ENCODE measurements around the gene PLEKHH1.
"Not testable (repeated sequence)": the region's sequence is repeated elsewhere in the genome, so short reads cannot be mapped to it uniquely, and the experiment has no call there.

Gene PLEKHH1

DNA sequence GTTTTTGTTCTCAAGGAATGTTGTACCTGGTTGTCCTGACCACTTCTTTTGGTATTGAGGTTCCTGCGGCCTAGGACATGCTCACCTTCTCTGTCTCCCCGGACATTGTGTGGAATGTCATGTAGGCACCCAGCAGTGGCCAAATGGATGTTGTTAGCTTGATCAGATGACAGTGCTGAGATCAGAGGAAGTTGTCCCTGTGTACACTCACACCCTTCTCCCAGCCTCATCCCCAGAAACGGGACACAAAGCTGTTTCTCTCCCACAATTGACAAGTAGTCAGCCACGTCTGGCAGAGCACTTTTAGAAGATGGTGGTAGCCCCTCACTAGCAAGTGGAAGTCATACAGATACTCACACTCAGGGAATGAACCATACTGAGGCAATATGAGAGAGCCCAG, 3.0 kb downstream of the PLEKHH1 start:
- DNase-seq: no peak

DNA sequence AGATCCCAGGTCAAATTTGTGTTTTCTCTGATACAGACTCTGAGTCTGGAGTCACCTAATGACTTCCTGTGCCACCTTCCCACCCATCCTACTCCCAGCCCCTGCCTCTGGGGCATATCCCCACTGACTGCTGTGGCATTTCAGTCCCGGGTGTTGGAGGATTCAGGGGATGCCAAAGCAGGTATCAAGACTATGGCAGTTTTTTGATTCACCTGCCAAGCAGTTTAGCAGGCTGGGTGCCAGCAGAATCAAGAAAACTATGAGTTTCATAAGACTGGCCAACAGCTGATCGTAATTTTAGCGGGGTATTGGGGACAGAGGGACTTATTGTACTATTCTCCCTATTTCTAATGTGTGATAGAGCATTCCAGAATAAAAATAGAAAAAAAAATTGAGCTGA, 4.6 kb downstream of the PLEKHH1 start:
- DNase-seq: no peak

DNA sequence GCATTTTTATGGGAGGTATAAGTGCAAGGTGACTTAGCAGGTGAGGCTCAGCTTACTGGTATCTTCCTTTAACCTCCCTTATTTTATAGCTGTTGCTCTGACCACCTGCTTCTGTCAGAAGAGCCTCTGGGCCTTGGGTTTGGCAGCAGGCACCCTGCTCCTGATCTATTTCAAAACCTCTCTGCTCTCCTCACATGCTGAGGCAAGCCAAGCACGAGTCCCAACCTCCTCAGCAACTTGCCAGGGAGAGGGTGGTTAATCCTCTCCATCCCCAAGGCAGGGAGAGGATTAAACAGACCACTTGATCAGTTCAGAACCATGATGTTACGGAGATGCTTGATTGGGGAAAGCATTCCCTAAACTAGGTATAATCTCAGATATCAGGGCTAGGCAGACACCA, 5.4 kb downstream of the PLEKHH1 start:
- no peak for DNase-seq

DNA sequence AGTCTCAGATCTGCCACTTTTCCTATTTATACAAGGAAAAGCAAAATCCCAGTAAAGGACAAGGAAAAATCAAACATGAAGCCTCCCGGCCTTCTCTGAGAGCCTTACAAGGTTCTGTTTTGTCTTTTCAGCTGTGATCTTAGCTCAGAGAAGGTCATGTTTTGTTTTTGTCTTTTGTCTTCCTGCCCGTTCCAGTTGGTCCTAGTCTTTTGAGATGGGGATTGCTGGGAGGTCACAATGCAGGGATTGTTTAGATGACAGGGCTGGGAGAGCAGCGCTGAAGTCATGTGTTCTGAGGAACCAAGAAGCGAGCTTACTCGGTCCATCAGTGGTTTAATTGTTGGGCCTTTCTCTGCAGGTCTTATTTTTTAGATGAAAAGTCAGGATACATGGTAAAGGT, 6.0 kb downstream of the PLEKHH1 start:
- DNase-seq: no peak

DNA sequence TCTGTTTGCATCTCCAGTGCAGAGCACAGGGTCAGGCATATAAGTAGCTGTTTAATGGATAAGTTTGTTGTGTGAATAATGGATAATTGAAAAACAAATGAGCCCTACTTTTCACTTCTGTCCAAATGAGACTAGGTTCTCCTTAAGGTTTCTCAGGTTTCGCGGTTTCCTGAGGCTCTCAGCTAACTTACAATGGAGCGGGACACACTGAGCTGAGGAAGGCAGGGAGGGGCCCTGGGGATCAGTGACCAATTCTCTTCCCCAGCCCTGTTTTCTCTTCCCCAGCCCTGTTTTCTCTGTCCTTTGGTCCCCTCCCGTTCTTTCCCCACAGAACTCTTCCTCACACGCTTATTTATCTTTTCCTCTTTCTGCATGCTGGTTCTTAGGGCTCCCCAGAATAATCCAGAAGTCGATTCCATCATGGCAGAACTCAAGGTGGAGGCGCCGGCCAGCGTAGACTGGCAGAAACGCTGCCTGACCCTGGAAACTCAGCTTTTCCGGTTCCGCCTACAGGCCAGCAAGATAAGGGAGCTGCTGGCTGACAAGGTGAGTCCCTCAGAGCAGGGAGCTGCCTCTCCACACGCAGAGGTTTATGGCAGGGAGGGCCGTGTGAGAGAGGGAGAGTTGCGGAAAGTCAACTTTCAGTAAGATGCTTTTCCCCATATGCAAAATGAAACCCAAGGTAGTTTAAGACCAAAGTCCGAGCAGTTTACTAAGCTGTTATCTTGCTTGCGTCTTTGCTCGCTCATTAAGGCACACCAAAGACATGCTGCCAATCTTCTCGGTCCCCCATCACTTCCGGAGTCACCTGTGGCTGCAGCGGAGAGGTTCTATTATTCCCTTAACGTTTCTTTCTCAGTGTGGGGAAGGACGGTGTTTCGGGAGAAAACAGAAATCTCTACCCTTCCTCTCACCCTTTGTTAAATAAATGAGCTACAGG, 8.6 kb downstream of the PLEKHH1 start:
- no peak for DNase-seq

DNA sequence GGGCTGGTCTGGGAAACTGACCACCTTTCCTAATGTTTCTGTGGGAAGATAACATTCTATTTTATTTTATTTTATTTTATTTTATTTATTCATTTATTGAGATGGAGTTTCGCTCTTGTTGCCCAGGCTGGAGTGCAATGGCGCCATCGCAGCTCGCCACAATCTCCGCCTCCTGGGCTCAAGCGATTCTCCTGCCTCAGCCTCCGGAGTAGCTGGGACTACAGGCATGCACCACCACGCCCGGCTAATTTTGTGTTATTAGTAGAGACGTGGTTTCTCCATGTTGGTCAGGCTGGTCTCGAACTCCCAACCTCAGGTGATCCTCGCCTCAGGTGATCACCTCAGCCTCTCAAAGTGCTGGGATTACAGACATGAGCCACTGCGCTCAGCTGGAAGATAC, 9.5 kb downstream of the PLEKHH1 start:
- DNase-seq: not testable (repeated sequence)

DNA sequence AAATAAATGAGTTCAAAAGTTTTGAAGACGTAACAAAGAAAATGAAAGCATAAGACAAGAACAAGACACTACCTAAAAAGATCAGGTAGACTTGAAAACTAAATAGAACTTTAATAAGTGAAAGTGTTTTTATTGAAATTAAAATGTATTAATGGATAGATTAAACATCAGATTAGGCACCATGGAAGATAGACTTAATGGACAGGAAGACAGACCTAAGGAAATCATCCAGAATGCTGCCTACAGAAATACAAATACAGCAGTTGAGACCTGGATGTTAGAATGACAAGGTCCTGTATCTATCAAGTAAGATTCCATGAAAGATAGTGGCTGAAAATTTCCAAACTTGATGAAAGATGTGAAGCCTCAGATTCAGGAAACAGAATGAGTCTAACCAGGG, 11.5 kb downstream of the PLEKHH1 start:
- no peak for DNase-seq

DNA sequence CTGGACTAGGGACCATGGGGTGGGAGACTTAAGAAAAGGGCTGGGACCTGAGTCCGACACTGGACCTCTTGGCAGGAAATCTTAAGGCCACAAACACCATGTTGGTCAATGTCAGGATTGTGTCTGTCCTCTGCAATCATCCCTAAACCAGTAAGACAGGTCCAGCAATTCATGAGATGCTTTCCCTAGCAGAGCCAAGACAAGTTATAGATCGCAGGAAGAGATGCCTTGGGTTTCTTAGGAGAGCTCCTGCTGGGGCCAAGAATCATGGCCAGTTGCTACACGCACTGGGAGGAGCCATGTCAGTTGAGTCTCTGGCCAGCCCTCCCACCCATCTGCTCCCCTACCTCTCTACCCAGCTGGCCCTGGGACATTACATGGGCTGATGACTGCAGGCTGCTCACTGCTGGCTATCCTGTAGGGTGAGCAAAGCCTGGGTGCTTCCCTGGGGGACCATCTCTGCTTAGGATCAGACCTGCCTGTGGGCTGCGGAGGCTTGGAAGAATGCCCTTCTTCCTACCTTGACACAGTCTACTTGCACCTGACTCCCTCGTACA, 14.2 kb downstream of the PLEKHH1 start:
- no peak for DNase-seq

DNA sequence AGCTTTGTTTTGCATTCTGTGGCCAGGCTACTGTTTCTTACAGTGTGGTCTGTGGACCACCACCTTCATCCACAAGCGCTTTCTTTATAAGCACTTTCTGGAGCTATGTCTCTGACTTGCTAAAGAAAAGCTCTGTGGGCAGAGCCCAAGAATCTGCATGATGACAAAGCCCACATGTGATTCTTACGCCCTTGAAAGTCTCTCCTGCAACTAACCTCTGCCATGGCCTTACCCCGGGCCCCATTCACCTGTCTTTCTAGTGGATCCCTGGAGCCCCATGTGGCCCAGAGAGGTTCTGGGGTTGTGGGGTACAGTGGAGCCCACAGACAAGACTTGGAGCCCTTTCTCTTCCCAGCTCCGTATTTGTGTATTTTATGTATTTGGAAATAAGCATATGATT, 16.6 kb downstream of the PLEKHH1 start:
- DNase-seq: no peak

DNA sequence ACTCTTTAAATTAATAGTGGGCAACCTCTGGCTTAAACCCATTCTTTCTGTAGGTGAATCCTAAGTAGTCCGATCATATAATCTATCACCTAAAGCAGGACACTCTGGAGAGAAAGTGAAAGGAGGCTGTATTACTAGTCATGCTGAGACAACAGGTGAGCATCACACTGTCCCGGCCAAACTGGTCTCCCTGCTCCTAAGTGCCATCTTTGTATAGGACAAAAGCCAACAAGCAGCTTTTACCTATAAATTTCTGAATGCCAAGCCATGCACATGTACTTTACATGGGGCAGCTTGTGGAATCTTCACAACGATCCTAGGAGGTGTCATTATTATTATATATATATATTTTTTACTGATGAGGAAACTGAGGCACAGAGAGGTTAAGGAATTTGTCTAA, 18.0 kb downstream of the PLEKHH1 start:
- DNase-seq: no peak

DNA sequence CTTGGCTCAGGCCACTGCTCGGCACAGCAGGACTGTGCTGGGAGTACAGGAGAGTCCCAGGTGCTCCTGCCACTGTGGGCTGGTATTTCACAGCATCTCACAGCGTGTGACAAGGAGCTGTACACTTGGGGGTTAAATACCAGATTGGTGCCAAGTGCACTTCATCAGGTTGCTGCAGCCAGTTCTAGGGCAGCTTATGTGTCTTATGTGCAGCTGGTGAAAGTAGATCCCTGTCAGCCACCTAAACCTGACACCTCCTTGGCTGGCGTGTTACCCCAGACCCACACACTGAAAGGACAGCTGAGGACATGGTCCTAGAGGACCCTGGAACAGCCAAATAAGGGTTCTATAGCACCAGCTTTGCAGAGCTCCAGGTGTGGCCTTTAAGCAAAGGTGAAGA, 18.9 kb downstream of the PLEKHH1 start:
- no peak for DNase-seq

DNA sequence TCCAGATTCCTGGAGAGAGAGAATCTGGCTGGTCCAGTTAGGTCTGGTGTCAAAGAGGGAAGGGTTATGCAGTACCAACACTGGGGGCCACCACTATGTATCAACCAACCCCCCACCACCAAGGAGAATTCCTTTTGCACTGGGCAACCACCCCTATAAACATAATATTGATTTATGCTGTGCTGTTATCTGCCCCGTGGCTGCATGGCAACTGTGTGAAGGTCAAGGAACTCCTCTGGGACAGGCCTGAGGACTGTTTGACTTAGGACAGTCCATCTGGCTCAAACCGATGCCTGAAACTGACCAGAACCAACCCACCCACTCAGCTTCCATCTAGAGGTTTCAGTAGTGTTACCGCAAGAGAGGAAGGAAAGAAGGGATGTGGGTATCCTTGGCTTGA, 20.5 kb downstream of the PLEKHH1 start:
- no peak for DNase-seq

DNA sequence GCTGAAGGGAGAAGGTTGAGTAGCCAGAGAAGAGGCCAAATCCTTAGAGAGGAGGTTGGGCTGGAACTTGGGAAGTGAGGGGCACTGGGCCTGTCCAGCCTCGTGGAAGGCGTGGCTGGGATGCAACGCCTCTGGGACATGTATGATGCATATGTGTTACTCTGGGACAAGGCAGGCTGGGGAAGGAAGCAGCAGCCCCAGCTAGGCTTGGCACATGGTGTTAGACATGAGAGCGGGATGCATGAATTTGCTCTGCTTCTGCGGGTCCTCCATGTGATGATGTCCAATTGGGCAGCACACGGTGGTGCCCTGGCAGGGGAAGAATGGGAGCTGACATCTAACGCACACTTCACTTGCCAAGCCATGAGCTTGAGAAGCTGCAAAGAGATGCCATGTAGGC, 21.3 kb downstream of the PLEKHH1 start:
- DNase-seq: no peak

DNA sequence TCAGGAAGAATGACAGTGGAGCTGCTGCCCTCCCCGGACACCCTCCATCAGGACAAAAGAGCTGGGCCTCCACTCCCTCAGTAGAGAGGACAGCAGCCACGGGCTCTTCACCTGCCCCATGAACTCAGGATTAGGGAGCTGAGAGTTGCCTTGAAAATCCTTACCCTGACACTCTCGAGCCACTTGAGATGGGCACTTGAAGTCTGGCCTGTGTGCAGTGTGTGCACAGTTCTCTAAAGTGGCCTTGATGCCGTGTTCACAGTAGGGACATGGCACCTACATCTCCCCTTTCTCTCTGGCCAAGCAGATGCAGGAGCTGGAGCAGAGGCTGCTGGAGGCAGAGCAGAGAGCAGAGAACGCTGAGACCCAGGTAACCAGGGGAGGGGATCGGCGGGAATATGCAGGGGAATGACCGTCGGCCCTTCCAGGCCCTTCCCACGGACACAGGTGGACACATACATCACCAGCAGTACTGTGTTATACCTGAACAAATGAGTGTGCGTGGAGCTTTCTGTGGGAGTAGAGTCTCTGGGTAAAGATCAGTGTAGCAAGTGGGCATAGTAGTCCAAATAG, 22.5 kb downstream of the PLEKHH1 start:
- no peak for DNase-seq

DNA sequence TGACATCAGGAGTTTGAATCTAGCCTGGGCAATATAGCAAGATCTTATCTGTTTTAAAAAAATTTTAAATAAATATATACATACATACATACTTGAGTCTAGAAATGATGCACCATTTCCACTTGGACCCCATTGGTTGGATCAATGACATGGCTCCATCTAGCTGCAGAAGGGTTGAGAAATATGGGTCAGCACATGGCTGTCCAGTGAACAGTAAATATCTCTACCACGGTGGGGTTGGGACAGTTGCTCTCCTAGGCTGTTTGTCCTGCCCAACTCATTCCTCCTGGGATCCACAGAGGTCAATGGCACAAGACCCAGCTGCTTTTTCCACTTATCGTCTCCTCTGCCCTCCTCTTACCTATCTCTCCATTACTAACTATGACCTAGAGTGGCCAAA, 23.6 kb downstream of the PLEKHH1 start:
- DNase-seq: no peak

DNA sequence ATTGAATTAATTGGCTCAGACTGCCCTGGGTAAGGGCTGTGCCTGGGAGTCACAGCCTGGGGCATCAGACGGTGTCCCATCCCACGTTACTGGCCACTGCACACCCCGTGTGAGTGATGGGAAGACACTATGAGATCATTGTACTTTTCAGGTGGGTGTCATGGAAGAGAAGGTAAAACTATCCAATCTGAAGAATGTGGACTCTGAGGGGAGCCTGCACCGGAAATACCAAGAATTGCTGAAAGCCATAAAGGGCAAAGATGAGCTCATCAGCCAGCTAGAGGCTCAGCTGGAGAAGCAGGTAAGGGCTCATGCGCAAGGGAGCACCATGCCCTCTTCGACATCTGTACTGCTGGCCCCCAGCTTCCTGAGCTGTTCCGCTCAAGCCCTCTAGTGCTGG, 24.0 kb downstream of the PLEKHH1 start:
- no peak for DNase-seq

DNA sequence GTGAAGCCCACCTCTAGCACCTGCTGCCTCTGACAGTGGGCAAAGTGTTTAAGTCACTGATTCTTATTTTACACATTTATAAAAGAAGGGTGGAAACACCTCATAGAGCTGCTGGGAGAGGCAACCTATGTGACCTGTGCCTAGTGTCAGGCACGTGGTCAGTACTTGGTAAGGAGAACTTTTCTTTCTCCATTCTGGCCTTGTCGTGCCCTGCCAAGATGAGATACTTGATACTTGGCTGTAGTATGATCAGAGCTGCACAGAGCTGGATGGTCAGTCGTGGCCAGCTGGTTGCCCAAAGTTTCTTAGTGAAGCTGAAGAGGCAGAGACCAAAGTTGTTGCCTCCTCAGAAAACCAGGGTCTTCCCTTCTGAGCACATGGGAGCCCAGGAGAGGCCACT, 24.6 kb downstream of the PLEKHH1 start:
- DNase-seq: no peak

DNA sequence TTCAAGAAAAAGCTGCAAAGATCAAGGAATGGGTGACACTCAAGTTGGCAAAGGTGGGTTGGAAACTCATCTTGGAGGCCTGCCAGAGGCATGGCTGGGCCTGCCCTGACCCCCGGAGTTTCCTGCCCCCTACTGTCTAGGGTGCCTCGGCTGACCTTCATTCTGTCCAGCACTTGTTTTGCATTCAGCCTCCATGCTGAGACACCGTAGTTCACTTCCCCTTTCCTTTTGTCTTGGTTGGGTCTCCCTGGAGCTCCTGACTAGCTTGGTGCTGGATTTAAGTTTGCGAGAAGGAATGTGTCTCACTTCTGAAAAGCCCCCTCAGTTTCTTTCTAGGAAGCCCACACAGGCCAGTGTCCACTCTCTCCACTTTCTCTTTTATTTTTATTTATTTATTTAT, 26.5 kb downstream of the PLEKHH1 start:
- no peak for DNase-seq

DNA sequence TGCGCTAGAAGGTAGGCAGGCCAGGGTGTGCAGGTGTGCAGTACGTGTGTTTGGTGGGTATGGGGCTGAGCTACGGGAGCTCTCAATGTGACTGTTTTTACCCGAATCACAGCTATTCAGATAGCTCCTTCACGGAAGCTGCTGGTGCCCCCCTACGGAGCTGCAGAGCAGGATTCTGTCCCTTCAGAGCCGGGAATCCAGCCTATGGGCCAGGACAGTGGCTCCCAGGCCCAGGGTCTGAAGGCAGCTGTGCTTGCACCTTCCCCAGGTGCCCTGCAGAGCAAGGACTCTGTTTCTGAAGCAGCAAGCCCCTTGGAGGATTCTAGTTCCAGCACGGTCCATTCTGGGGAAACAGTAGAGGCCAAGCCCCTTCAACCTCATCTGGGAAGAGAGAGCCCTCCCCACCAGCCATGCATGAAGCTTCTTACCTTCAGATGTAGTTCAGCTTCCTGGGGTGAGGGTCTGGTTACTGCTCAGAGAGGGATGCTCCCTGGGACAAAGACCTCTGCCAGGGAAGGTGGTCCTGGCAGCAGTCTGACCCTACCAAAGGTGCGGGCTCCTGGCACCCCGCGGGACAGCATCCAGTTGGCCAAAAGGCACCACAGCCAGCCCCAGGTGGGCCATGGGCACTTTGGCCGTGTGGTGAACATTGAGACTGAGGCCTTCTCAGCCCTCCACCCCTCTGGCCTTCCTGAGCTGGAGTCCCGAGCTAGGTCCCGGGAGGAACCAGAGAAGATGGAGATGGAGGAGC, 29.1 kb downstream of the PLEKHH1 start:
- no peak for DNase-seq

DNA sequence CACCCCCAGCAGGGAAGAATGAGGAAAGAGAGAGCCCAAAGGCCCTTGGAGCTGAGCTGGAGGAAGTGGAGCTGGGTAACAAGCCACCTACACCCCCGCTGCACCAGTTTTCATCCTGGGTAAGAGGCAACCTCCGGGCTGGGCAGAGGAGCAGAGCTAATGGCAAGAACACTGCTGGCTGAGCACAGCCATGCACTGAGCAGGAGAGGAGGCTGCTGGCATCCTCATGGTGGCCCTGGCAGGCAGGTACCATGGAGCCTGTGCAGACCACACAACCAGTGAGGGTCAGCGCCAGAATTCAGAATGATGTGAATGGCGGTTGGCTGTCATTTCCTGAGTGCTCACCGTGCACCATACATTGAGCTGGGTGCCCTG, 29.7 kb downstream of the PLEKHH1 start:
- no peak for DNase-seq

DNA sequence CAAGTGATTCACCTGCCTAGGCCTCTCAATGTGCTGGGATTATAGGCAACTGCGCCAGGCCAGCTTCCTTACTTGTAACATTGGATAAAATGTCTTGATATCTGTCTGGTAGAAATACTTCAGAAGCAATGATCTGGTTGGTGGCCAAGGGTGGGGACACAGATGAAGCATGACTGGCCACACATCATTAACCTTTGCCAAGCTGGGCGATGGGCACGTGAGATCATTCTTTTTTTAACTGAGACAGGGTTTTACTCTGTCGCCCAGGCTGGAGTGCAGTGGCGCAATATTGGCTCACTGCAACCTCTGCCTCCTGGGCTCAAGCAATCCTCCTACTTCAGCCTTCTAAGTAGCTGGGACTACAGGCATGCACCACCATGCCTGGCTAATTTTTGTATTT, 31.1 kb downstream of the PLEKHH1 start:
- no peak for DNase-seq

DNA sequence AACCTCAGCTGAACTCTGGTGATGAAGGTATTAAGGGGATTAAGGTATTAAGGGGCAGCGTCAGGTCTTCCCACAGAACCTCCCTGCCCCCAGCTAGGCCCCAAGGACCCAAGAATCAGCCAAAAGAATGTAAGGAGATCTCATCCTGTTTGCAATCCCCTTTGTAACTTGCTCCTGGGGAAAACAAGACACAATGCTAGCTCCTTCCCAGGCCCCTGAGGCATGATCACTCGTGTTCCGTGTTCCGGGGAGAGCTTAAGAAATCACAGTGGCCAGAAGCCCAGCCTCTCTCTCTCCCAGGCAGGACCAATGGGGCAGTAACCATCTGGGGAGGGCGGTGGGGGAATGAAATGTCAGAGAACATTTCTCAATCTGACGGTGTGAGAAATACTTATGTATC, 33.8 kb downstream of the PLEKHH1 start:
- DNase-seq: no peak

DNA sequence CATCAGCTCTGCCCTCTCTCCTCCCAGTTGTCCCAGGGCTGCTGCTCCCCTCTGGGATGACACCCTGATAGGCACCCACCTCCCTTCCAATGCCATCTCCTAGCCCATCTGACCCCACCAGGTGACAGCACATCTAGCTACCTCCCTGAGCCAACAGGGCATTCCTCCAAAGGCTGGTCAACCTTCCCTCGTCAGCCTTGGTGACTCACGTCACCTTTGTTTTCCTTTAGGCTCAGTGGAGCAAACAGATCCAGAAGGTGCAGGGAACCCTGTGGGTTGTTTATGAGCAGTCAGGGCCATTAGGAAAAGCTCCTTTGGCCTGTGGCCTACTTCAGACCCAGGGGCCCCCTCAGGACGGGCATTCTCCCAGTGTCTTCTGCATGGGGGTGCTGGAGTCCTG, 34.6 kb downstream of the PLEKHH1 start:
- no peak for DNase-seq

All from activated CD4-positive, CD25-positive, alpha-beta regulatory T cell (primary cell).